Vagina (tissue), 2 donors: Measurements from ENCODE around the gene RASAL2.

Source experiments
- CTCF ChIP-seq, 3 experiments: fragments of 450-650 bp in 2 of 3; fragments of 200-600 bp in 1 of 3; sonication (generic) in 1 of 3; IDR thresholded peaks; one replicate each; pipeline ENCODE4 v1.5.1; 2017 to 2019; ENCODE audit warnings: antibody characterized with exemption in 3 of 3, mild to moderate bottlenecking in 2 of 3, moderate library complexity in 2 of 3
- POLR2A ChIP-seq, 2 donors: fragments of 450-650 bp; IDR thresholded peaks; one replicate each; pipeline ENCODE4 v1.6.1; 2017; ENCODE audit warnings: antibody characterized with exemption in 2 of 2, mild to moderate bottlenecking in 2 of 2, moderate library complexity in 2 of 2
- POLR2AphosphoS5 ChIP-seq, 2 donors: sonication (generic); formaldehyde crosslinking; IDR thresholded peaks; one replicate each; pipeline ENCODE4 v1.9.0; 2017; ENCODE audit warnings: antibody characterized with exemption in 2 of 2, mild to moderate bottlenecking in 2 of 2, low read depth in 1 of 2; ENCODE audit not compliant: insufficient read depth in 1 of 2

GRCh38 chr1:178076607-178077006 is 17.3 kb upstream of the RASAL2 start:
- no peak for TF ChIP-seq CTCF (IDR thresholded peaks at IDR 0.05)
- TF ChIP-seq POLR2A (IDR thresholded peaks at IDR 0.05): no peak
- no peak for TF ChIP-seq POLR2AphosphoS5 (IDR thresholded peaks at IDR 0.05; ENCODE audit: insufficient read depth in 1 of 2, low read depth in 1 of 2)
